Midbrain (tissue), 1 donor: ENCODE measurements around the gene GOLGA8F.
"Not testable (repeated sequence)": the region's sequence is repeated elsewhere in the genome, so short reads cannot be mapped to it uniquely, and the experiment has no call there.

Source experiments
- DNase-seq: peaks from one replicate; lab custom pipeline; 2025; lab: John Stamatoyannopoulos, UW

GOLGA8F gene, protein sequence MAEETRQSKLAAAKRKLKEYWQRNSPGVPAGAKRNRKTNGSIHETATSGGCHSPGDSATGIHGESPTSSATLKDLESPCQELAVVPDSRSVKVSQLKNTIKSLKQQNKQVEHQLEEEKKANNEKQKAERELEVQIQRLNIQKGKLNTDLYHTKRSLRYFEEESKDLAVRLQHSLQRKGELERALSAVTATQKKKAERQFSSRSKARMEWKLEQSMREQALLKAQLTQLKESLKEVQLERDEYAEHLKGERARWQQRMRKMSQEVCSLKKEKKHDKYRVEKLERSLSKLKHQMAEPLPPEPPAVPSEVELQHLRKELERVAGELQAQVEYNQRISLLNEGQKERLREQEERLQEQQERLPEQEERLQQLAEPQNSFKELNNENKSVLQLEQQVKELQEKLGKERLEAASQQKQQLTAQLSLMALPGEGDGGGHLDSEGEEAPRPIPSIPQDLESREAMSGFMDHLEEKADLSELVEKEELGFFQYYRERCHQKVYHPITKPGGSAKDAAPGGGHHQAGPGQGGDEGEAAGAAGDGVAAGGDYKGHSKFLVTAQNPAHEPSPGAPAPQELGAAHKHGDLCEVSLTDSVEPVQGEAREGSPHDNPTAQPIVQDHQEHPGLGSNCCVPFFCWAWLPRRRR

DNA sequence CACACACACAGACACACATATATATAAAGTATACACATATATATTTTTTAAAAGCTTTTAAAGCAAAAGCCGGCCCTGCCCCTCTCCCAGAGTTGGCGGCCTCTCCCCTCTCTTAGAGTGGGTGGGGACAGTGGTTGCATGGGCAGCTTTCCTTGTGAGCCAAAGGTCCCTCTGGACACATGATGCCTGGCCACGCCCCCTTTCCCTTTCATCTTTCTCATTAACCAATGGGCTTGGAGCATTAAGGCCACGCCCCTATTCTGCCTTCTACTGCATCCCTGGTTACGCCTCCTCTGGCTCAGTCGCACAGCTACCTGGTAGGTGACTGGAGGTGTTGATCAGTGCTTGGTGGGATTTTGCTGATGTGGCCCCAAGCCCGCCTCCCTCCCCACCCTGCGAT is at the start of gene GOLGA8F:
Gene GOLGA8F, plus strand, starts transcription at position 301 of the 400 bp plus-strand sequence. Its CDS starts 98 bp downstream, at position 399.
- not testable (repeated sequence) for DNase-seq

DNA sequence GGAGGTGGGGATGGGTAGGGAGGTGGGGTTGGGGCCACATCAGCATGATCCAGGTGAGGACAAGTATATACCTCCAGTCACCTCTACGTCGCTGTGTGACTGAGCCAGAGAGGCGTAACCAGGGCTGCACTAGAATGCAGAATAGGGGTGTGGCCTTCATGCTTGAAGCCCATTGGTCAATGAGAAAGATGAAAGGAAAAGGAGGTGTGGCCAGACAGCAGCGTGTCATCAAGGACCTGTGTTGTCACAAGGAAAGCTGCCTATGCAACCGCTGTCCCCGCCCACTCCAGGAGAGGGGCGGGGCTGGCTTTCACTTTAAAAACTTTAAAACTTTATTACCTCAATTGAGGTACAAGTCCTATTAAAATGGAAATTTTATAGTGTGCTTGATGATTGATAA is 20.5 kb upstream of the GOLGA8F start, which contains the start of gene GOLGA6L24:
Gene GOLGA6L24, minus strand, starts transcription at position 101 of the 400 bp plus-strand sequence. Its CDS starts 61 bp downstream, at position 40.
- DNase-seq: not testable (repeated sequence)

DNA sequence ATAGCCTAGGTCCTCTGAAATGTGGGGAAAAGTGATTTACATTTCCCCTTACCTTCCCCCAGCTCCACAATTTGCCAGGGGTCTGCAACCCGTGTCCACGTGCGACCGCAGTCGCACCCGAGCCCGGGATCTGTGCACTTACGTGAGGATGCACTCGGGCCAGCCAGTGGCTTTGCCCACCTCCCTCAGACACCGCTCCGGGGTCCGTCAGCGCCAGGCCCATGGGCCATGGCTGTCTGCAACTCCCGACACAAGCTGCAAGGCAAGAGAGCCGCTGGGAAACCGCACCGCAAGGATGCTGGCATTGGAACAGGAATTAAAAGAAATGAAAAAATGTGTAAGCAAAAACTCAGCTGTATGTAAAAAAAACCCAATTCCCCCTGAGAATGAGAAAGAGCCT is 13.0 kb upstream of the GOLGA8F start:
- not testable (repeated sequence) for DNase-seq

DNA sequence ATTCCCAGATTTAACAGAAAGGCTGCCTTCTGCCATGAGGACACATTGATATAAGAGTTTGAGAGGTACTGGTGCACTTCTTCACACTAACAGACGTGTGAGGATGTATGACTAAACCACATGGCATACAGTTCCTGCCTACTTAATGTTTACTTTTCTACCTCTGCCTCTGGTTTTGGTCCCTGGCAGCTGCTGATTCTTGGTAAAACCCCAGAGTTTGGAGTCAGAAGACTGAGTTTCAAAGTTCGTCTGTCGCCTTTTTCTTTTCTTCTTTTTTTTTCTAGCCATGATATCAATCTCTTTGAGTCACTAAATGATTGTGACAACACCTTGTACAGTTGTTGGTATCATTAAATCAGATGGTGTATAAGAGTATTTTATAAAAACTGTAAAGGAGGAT is 1.6 kb downstream of the GOLGA8F start:
- not testable (repeated sequence) for DNase-seq

DNA sequence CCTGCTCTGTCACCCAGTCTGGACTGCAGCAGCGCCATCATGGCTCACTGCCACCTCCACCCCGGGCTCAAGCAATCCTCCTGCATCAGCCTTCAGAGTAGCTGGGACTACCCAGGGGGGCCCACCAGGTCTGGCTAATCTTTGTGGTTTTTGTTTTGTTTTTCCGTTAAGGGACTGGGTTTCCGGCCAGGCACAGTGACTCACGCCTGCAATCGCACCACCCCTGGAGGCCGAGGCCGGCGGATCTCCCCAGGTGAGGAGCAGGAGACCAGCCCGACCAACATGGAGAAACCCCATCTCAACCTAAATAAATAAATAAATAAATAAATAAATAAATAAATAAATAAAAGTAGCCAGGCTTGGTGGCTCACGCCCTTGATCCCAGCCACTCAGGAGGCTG is 17.6 kb downstream of the GOLGA8F start:
- not testable (repeated sequence) for DNase-seq

DNA sequence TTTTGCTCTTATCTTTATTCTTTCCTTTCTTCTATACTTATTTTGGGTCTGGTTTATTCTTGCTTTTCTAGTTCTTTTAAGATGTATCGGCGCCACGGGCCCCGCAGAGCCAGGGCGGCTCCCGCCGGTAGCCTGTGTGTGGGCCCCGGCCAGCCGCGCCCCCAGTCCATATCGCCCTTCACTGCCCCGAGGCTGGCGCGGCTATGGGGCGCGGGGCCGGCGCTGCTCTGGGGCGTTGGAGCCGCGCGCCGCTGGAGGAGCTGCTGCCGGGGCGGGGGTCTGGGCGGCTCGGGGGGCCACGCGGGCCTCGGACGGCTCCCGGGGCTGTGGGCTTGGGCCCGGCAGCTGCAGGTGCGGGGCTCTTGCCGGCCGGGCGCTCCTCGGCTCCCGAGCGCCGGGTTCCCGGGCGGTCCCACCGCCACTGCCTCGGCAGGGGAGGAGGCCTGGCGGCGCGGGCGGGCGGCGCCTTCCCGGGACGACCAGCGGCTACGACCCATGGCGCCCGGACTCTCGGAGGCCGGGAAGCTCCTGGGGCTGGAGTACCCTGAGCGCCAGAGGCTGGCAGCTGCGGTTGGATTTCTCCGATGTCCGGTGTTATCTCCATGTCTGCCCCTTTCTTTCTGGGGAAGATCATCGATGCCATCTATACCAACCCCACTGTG is 24.4 kb downstream of the GOLGA8F start:
- DNase-seq: not testable (repeated sequence)

DNA sequence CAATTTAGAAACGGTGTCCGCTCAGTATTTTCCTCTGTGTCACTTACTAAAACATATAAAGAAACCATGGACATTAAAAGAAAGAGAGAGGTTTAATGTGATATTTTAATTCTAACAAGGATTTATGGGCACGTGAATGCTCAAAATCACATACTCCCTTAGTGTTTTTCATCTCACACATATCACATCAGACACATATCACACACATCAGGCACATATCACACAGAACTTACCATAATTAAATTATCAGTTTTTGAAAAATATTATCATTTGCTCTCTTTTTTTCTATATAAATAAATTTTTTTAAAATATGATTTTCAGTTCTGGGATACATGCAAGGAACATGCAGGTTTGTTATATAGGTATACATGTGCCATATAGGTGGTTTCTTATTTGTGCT is 42.0 kb downstream of the GOLGA8F start:
- DNase-seq: not testable (repeated sequence)

DNA sequence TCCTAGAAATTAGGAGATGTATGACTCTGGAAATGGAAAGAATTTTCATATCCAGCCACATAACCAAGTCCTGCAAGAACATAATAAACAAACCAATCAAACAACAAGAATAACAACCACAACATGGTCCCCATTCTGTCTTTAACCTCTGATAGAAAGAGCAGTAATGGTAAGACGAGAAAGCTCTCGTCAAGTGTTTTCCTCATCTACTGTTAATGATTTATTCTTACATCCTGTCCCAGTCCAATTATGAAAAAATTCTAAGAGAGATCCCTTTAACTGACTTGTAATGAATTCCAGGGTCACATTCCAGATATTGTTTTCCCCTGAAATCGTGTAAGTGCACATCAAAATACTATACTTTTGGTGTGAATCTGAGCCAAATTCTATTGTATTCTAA is 57.1 kb downstream of the GOLGA8F start:
- DNase-seq: not testable (repeated sequence)
